ENCODE measurements around the gene ASIP.

ASIP gene

DNA sequence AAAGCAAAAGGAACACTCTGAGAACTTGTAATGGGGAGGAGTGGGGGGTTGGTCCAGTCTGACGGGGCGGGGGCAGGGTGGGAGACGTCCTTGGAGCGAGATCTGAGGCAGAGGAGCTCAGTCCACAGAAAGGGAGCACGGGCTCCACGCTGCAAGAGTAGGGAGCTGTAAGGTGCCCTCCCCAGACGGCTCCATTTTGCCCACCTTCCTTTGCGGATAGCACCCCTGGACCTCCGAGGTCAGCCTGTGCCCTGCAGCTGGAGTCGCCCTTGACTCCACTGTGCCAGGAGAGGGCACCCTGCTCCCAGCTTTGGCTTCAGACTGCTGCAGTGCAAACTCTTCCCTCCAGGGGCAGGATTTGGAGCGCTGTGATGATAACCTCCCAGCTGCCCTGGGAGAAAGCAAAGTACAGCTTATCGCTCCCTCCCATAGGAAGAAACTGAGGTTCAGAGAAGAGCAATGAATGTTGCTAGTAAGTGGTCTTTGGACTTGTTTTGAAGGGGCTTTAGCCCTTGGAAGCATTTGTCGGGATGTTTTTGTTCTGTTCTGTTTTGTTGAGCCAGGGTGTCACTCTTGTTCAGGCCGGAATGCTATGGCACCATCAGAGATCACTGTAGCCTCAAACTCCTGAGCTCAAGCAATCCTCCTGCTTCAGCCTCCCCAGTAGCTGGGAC is 71.5 kb downstream of the ASIP start:
- peak; percentile 91 for DNase-seq

DNA sequence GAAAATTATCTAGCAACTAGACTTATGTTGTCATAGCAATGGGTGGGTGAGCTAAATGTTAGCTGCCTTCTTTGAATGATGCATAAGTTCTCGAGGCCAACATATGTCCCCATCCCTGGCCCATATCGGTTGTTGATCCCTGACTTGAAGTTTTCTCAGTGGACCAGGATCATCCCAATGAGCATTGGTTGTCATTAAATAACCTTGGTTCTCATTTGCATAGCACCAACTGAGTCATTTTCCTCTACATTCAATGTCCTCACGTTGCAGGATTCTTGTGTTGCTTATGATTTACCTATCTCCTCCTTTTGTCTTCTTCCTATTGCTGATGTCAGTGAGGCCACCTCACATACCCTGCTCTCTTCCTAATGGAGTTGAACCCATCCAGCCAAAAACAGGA is 74.0 kb downstream of the ASIP start:
- DNase-seq: no peak

- no peak for DNase-seq
These were observed 75.1 kb downstream of the ASIP start for GRCh38 chr20:34316196-34316814.

Data from midbrain (tissue), 1 donor.